DMS114 treated with DMSO at 0.1 percent for 48 hours (cell line): Measurements from ENCODE around the gene NIPAL1.

Experiments
- DNase-seq: peaks from one replicate; lab custom pipeline; 2025; ENCODE audit not compliant: unreplicated experiment; lab: John Stamatoyannopoulos, UW

NIPAL1 gene

DNA sequence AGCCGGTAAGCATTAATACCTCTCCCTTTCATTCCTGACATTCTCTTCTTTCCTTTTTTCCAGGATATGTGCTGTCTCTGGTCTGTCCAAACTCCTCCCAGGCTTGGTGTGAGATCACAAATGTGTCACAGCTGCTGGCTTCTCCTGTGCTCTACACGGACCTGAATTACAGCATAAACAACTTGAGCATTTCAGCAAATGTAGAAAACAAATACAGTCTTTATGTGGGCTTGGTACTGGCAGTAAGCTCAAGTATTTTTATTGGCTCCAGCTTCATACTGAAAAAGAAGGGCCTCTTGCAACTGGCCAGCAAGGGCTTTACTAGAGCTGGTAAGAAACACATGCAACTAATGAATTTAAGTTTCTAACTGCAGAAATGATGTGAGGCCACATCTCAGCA, 8.4 kb downstream of the NIPAL1 start:
- no peak for DNase-seq

DNA sequence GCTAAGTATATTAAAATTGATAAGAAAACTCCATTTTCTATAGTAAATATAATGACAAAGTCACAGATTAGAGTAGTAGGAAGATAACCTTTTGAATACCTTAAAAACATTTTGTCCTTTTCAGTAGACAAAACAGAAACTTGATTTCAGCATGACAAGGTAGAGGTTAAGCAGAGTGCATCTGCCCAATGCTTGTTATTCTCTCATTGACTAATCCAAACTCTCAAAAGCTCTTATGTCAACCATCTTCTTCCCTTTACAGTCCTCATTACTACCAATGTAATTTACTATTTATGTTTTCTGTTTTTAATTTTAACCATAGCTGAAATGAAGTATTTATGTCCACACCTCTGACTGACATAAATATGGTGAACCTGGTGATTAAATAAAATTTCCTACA, 11.1 kb downstream of the NIPAL1 start:
- no peak for DNase-seq

GRCh38 chr4:48028696-48029095, 12.1 kb downstream of the NIPAL1 start:
- no peak for DNase-seq

DNA sequence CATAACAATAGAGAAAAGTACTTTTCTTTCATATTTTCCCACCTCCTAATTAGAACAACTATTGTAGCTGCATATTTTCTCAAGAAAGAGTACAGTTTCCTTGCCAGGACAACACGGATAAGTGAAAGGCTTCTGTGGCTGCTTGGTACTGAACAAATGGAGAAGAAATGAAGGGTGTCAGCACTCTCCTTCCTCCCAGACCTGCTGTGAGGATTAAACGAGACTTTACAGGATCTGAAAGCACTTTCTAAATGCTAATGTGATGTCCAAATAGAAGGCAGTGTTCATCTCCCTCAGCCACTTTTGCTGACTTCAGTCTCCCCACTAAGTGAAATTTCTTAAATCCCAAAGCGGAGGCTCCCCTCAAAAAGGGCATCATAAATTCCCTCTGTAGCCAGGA, 13.9 kb downstream of the NIPAL1 start:
- no peak for DNase-seq

GRCh38 chr4:48031802-48032525, 15.4 kb downstream of the NIPAL1 start:
- no peak for DNase-seq

DNA sequence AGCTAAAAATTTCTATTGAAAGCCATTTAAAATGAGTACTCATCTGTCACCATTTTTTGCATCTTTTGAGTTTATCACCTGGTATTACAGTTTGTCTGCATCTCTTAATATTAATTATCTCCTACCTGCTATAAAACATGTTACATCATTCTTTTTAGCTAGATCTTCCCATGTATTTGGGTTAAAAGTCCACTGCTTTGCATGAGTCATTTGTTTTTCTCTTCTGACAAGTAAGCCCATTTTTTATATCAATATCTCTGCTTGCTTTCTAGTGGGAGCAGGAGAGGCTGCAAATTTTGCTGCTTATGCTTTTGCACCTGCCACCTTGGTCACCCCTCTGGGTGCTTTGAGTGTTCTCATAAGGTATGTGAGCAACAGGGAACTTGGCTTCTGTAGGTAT, 16.1 kb downstream of the NIPAL1 start:
- no peak for DNase-seq

GRCh38 chr4:48033412-48033811, 16.8 kb downstream of the NIPAL1 start:
- no peak for DNase-seq

DNA sequence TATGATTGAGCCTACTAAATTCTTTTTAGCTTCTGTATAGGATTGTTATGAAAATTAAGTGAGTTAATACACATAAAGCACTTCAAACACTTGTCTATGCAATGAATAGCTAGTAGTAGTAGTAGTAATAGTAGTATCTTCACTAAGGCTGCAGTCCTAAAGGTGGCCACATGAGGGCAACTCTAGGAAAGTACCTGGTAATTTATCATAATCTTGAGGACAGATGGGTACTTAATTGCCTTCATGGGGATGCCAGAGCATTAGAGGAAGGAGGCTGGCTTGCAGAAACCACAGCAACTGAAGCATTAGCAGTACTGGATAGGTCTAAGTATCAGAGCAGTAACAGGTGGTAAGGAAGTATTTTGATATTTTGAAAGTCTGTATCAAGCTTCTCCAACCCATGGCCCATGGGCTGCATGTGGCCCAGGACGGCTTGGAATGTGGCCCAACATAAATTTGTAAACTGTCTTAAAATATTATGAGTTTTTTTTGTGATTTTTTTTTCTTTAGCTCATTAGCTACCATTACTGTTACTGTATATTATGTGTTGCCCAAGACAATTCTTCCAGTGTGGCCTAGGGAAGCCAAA, 17.3 kb downstream of the NIPAL1 start:
- no peak for DNase-seq

DNA sequence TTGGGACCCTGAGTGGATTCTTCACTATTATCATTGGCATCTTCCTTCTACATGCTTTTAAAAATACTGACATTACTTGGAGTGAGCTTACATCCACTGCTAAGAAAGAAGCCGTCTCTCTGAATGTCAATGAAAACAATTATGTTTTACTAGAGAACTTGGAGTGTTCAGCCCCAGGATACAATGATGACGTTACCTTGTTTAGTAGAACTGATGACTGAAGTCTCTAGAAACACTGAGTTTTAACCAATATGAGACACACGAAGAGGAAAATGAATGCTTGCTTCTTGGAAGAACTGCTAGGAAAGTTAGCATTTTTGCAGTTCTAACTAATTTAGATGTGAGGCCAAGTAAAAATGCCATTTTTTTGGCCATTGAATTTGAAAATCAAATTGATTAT, 19.4 kb downstream of the NIPAL1 start:
- DNase-seq: no peak

DNA sequence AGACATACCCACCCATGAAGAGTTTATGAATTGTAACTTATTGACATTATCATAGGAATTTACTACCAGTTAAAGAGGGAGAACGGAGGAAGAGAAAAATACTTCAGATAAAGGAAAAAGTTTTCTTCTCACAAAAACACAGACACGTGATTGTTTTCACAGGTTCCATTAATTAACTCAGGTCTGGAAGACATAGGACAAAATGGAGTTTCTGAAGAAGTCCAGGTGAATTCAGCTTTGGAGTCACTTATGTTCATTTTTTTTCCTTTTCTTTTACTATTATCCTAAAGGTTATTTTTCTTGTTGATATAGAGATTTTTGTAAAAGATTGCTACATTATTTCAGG, 20.5 kb downstream of the NIPAL1 start:
- DNase-seq: no peak

DNA sequence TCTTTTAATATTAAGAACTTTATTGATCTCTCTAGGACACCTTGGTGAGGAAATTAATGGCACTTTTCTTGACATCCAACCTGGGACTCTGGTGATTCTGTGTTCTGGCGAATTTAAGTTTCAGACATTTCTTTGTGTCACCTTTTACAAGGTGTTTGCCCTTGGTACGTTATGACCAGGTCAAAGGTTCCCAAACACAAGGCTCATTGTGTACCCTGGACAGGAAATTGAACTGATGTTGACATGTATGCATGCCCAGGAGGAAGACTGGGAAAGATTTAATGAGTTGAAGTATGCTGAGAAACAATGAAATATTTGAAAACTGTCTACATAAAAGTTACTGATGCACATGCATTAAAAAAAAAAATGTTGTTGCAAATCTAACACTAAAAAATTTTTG, 22.1 kb downstream of the NIPAL1 start:
- no peak for DNase-seq

- no peak for DNase-seq
Measured at GRCh38 chr4:48039561-48039960, 23.0 kb downstream of the NIPAL1 start.

GRCh38 chr4:48041535-48042137, 25.1 kb downstream of the NIPAL1 start:
- no peak for DNase-seq

DNA sequence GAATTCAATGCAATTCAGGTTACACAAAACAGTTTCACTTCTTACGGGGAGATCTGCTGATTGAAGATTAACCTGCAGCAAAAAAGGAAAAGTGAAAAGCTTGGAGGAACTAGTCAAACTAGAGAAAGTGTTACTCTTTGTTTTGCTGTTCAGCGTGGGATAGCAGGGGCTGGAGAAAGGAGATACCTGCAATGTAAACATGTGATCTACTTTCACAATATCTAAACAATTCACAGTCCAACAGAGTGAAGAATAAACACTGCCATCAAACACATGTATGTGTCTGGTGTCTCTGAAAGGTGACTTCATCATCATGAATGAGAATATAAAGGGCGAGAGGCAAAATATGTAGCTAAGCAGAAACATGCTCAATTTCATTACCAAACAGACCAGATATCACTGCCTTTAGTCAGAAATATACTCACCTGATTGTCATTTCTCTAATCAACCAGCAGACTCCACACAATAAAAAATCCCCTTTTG, 26.4 kb downstream of the NIPAL1 start:
- no peak for DNase-seq

GRCh38 chr4:48043504-48043903, 26.9 kb downstream of the NIPAL1 start:
- DNase-seq: no peak

- no peak for DNase-seq
Measured at GRCh38 chr4:48044298-48044697, 27.7 kb downstream of the NIPAL1 start.

DNA sequence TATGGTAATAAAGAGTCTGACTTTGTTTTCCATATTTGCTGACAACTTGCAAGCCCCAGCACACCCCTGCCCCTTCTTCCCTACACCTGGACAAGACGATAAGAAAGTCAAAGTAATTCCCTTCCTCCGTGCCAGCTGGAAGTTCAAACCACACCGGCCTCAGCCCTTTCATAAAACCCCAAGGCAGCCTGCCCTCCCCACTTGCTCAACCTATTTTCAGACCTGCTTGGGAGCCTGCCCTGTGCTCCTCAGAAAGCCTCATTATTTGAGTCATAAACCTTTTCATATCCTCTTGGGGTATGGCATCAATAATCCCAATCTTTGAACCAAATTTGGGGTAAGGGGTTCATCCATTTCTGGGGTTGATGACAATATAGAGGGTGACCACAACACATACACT, 29.5 kb downstream of the NIPAL1 start:
- no peak for DNase-seq

DNA sequence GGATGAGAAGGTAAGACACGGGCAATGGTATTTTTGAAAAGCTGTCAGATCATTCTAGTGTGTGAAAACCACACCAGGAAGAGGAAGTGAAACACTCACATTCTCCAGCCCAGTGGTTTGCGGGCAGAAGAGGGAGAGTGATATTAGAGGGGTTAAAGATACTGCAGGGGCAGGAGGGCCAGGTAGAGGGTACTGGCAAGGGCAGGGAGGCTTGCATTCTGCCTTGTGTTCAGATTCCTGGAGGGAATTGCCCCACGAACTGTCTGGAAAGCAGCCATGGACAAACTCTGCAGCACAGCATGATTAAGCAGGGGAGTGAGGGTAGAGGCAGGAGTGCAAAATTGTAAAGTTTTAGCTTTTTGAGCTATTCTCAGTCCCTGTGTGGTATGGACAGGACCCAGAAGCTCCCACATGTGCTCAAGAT, 30.9 kb downstream of the NIPAL1 start:
- no peak for DNase-seq

- DNase-seq: no peak
Measured at GRCh38 chr4:48047896-48048295, 31.3 kb downstream of the NIPAL1 start.

GRCh38 chr4:48049483-48049882, 32.9 kb downstream of the NIPAL1 start:
- no peak for DNase-seq

DNA sequence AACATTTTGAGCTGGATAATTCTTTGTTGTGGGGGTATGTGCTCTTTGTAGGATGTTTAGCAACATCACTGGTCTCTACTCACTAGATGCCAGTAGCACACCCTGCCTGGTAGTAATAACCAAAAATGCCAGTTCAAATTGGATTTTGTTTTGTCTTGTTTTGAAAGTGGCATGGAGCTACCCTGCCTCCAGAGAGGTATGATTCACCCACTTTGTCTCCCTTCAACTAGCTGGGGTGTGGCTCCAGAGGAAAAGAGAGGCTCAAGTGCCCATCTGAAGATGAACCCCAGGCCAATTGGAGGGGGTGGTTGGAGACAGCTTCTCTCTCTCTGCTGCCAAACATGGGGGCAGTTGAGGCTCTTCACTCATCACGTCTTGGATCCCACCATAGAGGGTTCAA, 34.5 kb downstream of the NIPAL1 start:
- no peak for DNase-seq
